Measurements from ENCODE around the gene NUDT21. TPM values are rescaled to one million over a fixed set of nuclear protein-coding genes. Genes with fewer than 3 reads are reported as not detected.

The NUDT21 gene
- total RNA-seq, 1 donor from 2014 or later: 45.8 TPM

DNA sequence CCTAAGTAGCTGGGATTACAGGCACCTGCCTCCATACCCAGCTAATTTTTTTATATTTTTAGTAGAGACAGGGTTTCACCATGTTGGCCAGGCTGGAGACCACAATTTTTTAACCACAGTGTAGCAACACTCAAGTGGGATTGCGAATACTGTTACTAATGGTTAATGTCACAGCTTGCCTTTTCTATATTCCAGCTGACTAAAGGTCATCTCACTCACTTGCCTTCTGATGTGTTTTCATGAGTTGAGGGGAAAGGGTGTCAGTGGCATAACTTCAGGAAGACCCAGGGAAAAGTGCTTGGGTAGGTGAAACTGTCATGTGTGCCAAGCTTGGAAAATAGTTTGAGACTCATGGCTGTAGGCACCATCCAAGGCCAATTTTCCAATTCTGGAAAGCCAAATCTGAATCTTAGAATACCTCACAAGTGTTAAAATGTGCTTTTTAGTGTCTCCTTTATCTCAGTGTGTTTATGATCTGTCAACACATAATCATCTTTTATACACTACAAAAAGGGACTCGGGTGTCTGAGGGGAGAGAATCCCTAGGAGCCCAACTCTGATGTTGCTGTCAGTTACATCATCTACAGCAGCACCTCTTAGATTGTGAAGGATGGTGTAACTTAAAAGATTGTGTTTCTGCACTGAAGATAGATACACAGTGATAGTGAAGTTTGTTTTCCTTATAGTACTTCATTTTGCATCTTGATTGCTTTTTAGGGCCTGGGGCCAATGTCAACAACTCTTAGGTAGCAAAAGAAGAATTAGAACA lies 27.3 kb upstream of the NUDT21 start:
- TF ChIP-seq, protein P1, sequence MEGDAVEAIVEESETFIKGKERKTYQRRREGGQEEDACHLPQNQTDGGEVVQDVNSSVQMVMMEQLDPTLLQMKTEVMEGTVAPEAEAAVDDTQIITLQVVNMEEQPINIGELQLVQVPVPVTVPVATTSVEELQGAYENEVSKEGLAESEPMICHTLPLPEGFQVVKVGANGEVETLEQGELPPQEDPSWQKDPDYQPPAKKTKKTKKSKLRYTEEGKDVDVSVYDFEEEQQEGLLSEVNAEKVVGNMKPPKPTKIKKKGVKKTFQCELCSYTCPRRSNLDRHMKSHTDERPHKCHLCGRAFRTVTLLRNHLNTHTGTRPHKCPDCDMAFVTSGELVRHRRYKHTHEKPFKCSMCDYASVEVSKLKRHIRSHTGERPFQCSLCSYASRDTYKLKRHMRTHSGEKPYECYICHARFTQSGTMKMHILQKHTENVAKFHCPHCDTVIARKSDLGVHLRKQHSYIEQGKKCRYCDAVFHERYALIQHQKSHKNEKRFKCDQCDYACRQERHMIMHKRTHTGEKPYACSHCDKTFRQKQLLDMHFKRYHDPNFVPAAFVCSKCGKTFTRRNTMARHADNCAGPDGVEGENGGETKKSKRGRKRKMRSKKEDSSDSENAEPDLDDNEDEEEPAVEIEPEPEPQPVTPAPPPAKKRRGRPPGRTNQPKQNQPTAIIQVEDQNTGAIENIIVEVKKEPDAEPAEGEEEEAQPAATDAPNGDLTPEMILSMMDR (IDR thresholded peaks at IDR 0.05; ENCODE audit: insufficient read depth, low read length, severe bottlenecking): no peak
- no peak for DNase-seq (ENCODE audit: low read depth)
- Histone ChIP-seq H3K36me3 (ENCODE audit: control insufficient read depth, insufficient read depth, low read length) (peaks cover 14% of the 10 kb centered on the region), H3K4me3 (ENCODE audit: low read depth, low read length) (no peak overlapping the region), H3K27me3 (ENCODE audit: control insufficient read depth, insufficient read depth, low read length) (no peaks in the 10 kb centered on the region)
- FAIRE-seq: no peak

DNA sequence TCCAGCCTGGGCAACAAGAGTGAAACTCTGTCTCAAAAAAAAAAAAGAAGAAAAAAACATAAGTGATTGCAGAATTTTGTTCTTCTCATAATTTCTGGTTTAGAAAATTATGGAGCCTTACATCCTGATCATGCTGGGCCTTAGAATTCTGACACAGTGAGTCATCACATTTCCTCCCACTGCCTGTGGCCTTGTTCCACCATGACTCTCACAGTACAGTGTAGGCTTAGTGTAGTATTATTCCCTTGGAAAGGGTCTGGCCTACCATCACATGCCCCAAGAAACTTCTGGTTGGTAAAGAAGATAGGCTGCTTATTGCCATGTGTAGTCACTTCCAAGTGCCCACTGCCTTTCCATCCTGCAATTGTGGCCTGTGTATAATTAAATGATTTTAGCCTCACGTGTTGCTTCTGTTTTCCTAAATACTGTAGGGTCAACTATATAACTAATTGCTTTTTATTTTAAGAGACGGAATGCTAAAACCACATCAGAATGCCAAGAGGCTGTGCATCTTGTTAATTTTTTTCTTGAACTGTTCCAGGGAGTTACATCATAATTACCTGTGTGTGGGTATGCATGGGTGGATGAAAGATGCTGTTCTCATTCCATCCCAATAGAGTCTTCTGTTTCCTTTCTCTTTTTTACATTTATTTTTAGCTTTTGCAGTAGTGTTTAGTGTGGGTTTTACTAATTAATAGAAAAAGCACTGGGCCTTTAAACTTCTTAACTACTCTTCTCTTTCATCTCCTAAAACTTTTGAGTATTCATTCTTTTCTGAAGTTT lies 26.2 kb upstream of the NUDT21 start:
- no peak for FAIRE-seq
- H3K36me3 ChIP-seq (ENCODE audit: control insufficient read depth, insufficient read depth, low read length): peaks cover 16% of the 10 kb centered on the region
- TF ChIP-seq, protein P1 (IDR thresholded peaks at IDR 0.05; ENCODE audit: insufficient read depth, low read length, severe bottlenecking): no peak
- DNase-seq (ENCODE audit: low read depth): peak; percentile 83
- no peak overlapping the region for H3K4me3 ChIP-seq (ENCODE audit: low read depth, low read length)
- H3K27me3 ChIP-seq (ENCODE audit: control insufficient read depth, insufficient read depth, low read length): no peaks in the 10 kb centered on the region

DNA sequence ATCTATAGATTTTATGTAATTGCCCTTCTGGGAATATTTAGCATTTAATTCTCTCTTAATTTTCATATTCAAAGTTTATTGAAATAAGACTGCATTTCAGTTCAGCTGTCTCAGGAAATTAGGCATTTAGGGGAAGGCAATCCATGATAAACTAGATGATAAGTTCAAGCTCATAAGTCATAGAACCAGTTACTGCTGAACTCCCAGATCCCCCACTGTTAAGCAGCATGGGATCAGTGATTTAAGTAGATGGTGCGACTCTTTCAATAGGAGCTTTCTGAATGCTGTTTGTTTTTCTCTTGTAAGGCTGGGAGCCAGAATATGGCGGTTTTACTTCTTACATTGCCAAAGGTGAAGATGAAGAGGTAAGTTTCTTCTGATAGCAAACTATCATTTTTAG lies 24.1 kb upstream of the NUDT21 start:
- TF ChIP-seq, protein P1 (IDR thresholded peaks at IDR 0.05; ENCODE audit: insufficient read depth, low read length, severe bottlenecking): no peak
- Histone ChIP-seq H3K4me3 (ENCODE audit: low read depth, low read length) (no peak overlapping the region), H3K36me3 (ENCODE audit: control insufficient read depth, insufficient read depth, low read length) (peaks cover 28% of the 10 kb centered on the region), H3K27me3 (ENCODE audit: control insufficient read depth, insufficient read depth, low read length) (no peaks in the 10 kb centered on the region)
- FAIRE-seq (no peak), DNase-seq (ENCODE audit: low read depth) (no peak)

DNA sequence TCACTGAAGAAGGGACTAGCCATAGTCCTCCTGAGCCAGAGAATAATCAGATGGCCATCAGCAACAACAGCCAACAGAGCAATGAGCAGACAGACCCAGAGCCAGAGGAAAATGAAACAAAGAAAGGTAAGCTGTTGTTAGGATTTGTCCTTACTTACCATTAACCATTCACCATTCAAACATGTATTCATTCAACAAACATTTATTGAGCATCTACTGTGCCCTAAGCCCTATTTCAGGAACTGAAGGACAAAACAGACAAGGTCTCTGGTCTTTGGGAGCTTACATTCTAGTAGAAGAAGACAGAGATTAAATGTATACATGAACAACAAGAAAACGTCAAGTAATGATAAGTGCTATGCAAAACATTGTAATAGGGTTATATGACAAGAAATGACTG lies 19.5 kb upstream of the NUDT21 start:
- FAIRE-seq (no peak), DNase-seq (ENCODE audit: low read depth) (no peak)
- Histone ChIP-seq H3K27me3 (ENCODE audit: control insufficient read depth, insufficient read depth, low read length) (no peaks in the 10 kb centered on the region), H3K4me3 (ENCODE audit: low read depth, low read length) (no peak overlapping the region), H3K36me3 (ENCODE audit: control insufficient read depth, insufficient read depth, low read length) (peaks cover 30% of the 10 kb centered on the region)
- TF ChIP-seq, protein P1 (IDR thresholded peaks at IDR 0.05; ENCODE audit: insufficient read depth, low read length, severe bottlenecking): no peak

DNA sequence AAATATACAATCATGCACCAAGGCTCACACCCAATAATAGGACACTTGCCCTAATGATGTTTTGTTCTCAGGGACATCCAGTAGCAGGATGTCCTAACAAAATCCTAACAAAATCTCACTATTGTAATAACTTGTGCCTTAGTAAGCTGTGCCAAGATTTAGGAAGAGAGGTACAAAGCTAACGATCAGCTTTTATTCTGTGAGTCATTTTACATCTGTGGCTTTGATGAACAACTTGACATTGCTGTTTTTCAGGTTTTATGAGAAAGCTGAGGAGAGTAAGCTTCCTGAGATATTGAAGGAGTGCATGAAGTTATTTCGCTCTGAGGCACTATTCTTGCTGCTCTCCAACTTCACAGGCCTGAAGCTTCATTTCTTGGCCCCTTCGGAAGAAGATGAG lies 19.1 kb upstream of the NUDT21 start:
- FAIRE-seq (no peak), DNase-seq (ENCODE audit: low read depth) (peak; percentile 80)
- TF ChIP-seq, protein P1 (IDR thresholded peaks at IDR 0.05; ENCODE audit: insufficient read depth, low read length, severe bottlenecking): no peak
- Histone ChIP-seq H3K4me3 (ENCODE audit: low read depth, low read length) (no peak overlapping the region), H3K27me3 (ENCODE audit: control insufficient read depth, insufficient read depth, low read length) (no peaks in the 10 kb centered on the region), H3K36me3 (ENCODE audit: control insufficient read depth, insufficient read depth, low read length) (peaks cover 29% of the 10 kb centered on the region)

All from bronchial epithelial cell (primary cell).